ENCODE data around the gene SCAF1.
"Not testable (repeated sequence)": the region's sequence is repeated elsewhere in the genome, so short reads cannot be mapped to it uniquely, and the experiment has no call there.

Gene SCAF1

DNA sequence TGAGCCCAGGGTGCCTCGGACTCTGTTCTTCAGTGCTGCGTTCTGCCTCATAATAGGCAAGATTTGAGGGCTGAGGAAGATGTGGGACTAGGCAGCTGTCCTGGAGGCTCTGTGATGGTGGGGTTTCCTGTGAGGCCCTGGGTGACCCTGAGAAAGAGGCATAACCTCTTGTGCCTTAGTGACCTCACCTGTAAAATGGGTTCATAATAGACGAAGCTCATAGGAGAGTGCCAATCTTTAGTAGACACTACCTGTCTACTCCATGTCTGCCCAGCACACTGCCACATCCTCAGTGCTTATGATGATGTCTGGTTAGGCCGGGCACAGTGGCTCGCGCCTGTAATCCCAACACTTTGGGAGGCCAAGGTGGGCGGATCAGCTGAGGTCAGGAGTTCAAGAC is 25.5 kb upstream of the SCAF1 start:
- DNase-seq (ENCODE audit: low spot score): no peak

DNA sequence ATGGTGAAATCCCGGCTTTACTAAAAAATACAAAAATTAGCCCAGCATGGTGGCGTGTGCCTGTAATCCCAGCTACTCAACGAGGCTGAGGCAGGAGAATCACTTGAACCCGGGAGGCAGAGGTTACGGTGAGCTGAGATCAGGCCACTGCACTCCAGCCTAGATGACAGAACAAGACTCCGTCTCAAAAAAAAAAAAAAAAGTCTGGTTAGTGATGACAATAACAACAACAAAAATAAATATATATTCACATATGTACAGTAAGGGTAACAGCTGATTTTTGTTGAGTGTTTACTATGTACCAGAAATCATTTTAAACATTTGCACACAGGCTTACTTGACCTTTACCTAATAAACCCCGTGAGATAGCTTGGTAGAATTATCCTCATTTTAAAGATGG is 25.1 kb upstream of the SCAF1 start:
- no peak for DNase-seq (ENCODE audit: low spot score)

DNA sequence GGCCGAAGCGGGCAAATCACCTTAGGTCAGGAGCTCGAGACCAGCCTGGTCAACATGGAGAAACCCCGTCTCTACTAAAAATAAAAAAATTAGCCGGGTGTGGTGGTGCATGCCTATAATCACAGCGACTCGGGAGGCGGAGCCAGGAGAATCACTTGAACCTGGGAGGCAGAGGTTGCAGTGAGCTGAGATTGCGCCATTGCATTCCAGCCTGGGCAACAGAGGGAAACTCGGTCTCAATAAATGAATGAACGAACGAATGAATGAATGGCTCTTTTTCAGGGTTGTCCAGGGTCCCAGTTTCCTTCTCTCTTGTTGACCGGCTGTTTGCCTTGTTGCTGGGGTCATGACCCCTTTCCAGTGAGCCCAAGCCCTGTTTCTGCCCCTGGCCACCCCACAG is 24.1 kb upstream of the SCAF1 start:
- not testable (repeated sequence) for DNase-seq (ENCODE audit: low spot score)

DNA sequence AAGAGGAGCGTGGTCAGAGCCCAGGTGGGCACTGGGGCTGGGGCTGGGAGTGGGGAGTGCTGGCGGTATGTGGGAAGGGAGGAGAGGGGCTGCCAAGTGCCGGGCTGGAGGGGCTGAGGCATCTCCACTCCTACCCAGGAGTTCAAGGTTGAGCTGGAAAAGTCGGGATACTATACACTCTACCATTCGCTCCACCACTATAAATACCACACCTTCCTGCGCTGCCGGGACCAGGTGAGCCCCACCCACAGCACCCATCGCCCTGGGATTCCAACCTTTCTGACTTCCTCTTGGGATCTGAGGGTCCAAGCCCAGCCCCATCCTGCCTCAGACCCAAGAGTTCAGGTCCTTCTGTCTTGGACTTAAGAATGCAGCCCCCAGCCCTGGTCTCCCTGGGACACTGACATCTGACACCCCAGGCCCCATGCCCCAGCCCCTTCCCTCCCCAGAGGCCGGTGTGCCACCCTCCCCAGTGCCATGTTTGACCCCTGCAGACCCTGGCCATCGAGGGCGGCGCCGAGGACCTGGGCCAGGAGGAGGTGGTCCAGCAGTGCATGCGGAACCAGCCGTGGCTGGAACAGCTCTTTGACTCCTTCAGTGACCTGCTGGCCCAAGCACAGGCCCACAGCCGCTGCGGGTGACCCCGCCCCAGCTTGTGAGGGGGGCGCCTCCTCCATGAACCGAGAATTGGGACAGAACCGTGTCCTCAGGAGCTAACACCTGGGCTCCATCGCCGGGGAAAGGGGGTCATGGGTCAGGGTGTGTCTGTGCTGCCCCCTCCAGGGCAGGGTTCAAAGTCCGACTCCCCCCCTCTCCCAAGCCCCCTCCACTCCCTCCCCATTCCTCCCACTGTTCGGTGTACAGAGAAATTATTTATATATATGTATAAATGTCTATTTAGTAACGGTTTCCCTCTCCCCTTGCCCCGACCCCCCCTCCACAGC is 16.8 kb upstream of the SCAF1 start:
- no peak for DNase-seq (ENCODE audit: low spot score)

DNA sequence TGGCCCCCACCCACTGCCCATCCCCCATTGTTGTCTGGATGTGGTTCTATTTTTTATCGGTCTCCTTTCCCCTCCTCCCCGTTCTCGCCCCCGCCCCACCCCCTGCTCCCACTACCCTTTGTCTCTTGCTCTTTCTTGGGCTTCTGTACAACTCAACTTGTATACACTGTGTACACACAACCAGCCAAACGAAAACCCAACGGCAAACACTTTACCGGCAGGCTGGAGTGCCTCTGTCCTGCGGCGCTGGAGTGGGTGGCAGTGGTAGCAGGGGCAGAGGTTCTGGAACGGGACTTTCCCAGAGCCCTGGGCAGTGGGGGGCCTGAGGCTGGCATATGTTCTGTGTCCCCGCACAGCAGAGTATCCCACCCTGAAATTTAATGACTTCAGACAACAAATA is 15.8 kb upstream of the SCAF1 start:
- no peak for DNase-seq (ENCODE audit: low spot score)

DNA sequence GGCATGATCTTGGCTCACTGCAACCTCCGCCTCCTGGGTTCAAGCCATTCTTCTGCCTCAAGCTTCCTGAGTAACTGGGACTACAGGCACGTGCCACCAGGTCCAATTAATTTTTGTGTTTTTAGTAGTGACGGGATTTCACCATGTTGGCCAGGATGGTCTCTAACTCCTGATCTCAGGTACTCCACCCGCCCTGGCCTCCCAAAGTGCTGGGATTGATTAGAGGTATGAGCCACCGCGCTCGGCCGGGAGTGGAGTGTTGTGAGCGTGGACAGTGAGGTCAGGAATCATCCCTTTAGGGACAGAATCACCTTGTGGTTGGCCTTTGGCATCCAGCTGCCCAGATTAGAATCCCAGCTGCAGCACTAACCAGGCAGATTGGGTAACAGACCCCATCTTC is 12.3 kb upstream of the SCAF1 start:
- DNase-seq (ENCODE audit: low spot score): no peak

DNA sequence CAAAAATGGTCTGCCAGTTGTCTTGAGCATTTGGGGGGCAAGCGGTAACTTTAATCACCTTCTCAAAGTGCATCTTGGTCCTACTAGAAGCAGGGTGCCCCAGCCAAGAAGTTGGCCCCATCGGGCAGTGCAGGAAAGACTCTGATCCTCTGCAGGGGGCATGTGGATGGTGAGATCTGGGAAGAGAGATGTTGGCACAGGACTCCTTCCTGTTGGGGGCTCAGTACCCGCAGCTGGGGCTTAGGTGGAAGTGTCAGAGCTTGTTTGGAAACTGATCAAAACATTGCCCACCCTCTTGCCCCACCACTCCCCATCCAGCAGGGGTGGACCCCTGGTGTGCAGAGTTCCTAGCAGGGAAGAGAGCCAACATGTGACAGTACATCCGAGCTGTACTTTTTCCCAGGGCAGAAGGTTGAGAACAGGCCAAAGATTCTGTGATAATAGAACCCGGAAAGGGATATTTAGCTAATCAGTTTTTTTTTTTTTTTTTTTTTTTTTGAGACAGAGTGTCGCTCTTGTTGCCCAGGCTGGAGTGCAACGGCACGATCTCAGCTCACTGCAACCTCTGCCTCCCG is 10.9 kb upstream of the SCAF1 start:
- no peak for DNase-seq (ENCODE audit: low spot score)

DNA sequence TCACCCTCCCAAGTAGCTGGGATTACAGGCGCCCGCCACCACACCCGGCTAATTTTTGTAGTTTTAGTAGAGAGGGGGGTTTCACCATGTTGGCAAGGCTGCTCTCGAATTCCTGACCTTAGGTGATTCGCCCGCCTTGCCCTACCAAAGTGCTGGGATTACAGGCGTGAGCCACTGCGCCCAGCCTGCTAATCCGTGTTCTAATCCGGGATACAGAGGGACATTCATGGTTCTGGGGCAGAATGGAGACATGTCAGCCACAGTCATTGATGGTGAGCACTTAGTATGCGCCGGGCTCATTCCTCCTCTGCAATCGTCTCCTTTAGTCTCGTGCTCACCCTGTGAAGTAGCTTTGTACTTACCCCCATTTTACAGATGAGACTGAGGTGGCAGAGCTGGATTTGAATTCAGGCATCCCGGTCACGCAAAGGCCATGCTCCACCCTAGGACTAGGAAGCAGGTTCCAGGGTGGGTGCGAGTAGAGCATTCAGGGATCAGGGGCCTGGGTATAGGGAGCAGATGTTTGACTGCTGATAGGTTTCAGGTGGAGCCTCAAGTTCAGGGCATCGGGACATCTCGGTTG is 10.3 kb upstream of the SCAF1 start:
- no peak for DNase-seq (ENCODE audit: low spot score)

DNA sequence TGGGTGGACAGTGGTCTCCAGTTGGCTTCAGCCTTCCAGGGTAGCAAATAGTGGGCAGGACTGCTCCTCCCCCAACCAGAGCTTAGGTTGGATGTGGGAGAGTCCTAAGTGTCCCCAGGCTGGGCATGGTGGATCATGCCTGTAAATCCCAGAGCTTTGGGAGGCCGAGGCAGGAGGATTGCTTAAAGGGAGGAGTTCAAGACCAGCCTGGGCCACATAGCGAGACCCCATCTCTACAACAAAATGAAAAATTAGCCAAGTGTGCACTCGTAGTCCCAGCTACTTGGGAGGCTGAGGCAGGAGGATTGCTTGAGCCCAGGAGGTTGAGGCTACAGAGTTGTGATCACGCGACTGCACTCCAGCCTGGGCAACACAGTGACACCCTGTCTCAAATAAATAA is 9.4 kb upstream of the SCAF1 start:
- DNase-seq (ENCODE audit: low spot score): no peak

DNA sequence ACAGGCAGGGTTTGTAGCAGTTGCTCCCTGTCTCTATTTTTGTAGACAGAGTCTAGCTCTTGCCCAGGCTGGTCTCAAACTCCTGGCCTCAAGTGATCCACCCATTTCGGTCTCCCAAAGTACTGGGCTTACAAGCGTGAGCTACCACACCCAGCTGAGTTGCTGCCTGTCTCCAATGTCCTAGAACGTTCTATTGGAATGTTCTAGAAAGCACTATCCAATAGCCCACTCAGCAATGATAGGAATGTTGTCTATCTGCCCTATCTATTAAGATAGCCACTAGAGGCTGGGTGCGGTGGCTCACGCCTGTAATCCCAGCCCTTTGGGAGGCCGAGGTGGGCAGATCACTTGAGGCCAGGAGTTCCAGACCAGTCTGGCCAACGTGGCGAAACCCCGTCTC is 8.7 kb upstream of the SCAF1 start:
- not testable (repeated sequence) for DNase-seq (ENCODE audit: low spot score)

DNA sequence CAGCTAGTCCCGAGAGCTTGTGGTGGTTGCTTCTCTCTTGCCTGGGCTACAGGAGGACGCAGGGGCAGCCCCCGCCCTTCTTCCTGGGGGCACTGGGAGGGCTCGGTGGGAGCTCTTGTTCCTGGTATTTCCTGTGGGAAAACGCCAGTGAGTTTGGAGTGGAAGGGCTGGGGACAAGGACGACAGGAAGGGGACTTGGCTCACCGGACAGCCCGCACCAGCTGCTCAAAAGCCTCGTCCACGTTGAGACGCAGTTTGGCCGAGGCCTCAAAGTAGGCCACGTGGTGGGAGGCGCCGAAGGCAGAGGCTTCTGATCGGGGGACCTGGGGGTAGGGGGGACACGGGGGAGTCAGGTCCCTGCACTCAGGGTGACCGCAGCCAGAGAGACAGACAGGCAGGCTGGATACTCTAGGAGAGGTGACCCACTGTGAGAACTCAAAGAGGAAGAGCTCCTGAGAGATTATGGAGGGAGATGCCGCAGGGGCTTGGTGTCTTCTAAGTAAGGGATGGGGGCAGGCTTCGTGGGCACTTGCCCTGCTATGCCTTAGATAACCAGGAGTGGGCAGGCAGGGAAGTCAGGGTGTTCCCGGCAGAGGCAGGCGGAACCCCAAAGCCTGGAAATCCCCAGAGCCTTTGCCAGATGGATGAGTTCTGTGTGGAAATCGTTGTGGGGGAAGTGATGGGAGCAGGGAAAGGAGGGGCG is 6.3 kb upstream of the SCAF1 start:
- DNase-seq (ENCODE audit: low spot score): no peak

DNA sequence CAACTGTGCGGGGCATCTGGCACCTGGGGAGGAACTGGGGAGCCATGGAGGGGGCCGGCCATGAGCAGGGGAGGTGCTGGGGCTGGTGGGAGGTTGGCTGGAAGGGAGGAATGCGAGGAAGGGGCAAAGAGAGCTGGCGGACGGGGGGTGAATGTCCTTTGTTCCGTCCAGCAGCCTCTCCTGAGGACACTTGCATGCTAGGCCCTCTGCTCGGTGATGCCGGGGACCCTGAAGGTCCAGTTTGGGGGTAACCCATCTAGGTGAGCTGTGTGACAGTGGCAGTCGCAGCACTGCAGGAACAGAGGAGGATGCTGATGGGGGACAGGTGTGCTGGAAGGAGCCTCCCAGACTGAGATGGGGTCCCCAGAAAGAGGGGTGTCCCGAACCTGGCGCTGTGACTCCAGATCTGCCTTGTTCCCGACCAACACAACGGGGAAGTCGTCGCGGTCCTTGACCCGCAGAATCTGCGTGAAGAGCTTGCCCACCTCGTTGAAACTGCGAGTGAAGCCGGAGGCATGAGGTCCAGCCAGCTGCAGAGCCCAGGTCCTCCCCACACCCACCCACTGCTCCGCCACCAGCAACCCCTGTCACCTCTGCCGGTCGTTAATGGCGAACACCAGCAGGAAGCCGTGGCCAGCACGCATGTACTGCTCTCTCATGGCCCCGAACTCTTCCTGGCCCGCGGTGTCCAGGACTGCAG is 5.6 kb upstream of the SCAF1 start:
- no peak for DNase-seq (ENCODE audit: low spot score)

DNA sequence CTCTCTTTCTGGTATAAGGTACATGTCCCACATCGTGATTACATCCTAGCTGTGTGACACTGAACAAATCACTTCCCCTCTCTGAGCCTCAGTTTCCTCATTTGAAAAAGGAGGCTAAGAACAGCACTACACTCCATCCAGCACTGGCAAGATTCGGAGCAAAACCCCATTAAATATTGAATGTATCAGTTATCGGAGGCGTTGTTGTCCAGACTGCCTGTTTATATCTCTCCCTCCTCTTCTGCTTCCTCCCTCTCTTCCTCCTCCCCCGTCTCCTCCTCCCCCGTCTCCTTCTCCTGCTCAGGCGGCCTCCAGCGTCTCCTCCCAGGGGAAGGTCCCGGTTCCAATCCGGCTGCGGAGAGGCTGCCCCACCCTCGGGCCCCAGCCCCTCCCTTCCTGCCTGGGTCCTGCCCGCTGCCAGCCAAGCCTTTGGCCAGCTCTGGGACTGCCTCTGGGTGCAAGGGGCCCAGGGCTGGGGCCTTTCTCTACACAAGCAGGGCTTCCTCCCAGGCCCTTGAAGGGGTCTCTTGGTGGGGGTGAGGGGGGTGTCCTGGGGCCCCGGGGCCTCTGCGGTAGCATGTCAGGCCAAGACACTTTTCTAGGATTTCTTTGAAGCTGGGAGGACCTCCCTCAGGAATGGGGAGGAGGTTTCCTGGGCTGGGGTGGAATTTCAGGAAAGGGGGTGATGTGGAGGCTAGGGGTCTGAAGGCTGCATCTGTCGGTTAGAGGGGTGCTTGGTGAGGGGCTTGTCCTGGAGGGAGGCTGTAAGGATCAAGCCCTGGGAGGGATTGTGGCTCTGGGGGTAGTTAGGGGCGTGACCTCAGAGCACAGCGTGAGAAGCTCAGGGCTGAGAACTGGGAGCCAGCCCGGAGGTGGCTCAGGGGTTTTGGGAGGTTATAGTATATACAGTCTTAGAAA is 3.9 kb upstream of the SCAF1 start:
- DNase-seq (ENCODE audit: low spot score): peak; percentile 8

DNA sequence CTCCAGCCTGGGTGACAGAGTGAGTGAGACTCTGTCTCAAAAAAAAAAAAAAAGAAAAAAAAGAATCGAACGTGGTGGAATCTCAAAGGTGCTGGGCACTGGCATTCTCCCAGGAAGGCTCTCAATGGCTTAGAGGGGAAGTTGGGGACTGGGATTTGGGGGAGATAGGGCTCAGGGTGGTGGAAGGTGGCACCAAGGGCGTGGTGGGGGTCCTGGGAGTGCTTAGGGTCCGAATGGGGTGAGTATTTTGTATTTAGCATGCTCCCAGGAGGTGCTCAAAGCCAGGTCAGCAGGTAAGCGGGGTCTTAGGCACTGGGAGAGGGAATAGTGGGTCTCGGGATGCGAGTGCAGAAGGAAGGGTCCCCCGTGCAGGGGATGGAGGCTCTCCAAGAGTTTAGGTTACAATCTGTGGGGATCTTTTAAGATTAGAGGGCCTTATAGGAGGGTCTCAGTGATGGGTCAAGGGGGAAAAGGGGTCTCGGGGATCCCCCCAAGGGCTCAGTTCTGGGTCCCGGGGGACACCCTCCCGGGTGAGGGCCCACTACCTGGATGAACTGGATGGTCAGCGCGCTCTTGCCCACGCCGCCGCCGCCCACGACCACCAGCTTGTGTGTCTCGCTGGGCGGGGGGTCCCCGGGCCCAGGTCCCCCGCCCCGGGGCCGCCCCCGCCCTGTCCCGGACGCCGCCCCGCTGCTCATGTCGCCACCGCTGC is 2.5 kb upstream of the SCAF1 start:
- no peak for DNase-seq (ENCODE audit: low spot score)

DNA sequence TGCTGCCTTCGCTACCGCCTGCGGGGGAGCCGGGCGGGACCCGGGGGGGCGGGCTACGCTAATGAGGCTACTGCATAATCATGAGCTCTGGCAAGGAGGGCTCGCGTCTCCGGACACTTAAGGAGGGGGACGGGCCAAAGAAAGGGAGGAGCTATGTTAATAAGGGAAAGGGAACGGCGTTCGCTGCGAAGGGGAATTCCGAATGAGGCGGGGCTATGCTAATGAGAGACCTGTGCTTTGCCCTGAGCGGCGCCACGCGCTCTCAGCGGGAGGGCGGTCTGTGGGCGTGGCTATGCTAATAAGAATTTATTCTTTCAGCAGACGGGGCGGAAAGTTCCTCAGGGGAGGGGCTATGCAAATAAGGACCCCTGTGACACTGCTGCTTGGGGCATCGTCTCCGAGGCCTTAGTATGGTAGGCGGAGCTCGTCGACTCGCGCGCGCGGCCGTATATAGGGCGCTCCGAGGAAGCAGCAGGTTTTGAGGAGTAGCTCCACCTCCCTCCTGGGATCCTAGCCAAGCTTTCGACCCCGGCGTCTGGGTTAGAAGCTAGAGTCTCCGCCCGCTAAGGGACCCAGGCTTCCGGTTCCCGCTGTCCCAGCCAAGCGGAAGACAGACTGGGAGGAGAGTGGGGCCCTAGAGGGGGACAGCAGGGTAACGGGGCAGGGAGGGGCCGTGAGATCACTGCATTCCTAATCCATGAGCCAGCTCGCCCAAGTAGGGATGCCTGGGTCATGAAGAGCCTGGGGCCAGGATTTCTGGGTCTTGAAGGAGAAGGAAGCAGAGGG is 1.7 kb upstream of the SCAF1 start, which contains the start of gene RRAS:
TSS of gene RRAS (minus strand) at position 31 of the 786 bp plus-strand sequence. CDS start 45 bp downstream, outside the sequence.
- DNase-seq (ENCODE audit: low spot score): peak; percentile 100

DNA sequence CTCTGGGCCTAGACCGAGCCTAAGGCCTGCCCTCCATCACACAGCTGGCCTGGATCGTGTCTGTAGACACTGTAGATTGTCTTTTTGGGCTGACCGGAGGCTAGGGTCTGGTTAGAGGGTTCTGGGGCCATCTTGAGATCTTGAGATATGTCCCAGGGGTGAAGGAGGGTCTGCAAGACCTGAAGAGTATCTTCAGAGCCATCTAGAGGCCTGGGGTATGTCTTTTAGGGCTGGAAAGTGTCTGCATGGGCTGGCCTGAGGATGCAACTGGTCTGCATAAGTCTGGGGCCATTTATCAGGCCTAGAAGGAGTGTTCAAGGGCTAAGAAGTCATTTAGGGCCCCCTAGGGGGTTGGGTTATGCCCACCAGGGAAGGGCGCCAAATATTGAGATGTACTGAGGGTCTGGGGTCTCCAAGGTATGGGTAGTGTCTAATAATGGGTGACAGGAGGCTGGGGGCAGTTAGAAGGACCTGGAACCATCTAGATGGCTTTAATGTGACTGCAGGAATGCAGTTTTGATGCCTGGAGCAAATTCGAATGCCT is 555 bp downstream of the SCAF1 start:
- no peak for DNase-seq (ENCODE audit: low spot score)

DNA sequence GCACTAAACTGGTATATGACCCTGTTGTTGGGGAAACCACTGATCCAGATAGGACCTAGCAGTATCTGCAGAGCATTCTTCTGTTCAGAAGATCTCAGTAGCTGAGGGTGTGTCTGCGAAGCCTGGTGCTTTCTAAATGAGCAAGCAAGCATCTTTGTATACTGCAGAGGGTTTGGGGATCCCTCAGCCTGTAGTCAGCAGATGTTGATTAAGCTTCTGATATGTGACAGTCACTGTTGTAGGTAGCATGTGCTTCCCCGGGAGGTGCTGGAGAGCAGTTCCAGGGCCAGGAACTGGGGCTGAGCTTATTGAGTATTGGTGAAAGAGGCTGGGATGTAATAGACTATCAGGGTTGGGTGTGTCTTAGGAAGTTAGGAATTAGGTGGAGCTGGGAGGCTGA is 1.5 kb downstream of the SCAF1 start:
- peak; percentile 30 for DNase-seq (ENCODE audit: low spot score)

DNA sequence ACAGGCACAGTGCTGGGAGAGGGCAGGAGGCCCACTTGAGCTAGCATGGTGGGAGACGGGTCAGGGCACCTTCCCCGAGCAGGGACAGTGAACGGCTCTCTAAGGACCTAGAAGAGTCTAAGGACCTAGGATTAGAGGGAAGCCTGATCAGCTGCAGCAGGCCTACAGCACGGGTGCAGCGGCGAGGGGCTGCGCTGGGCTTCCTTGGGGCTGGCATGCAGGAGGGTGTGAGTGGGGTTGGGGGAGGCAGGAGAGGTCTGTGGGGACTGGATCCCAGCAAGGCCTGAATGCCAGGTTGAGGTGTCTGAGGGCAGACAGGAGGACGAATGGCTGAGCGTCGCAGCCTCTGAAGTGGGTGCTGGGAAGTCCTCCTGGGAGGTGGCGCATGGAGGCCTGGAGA is 3.6 kb downstream of the SCAF1 start:
- DNase-seq (ENCODE audit: low spot score): no peak

DNA sequence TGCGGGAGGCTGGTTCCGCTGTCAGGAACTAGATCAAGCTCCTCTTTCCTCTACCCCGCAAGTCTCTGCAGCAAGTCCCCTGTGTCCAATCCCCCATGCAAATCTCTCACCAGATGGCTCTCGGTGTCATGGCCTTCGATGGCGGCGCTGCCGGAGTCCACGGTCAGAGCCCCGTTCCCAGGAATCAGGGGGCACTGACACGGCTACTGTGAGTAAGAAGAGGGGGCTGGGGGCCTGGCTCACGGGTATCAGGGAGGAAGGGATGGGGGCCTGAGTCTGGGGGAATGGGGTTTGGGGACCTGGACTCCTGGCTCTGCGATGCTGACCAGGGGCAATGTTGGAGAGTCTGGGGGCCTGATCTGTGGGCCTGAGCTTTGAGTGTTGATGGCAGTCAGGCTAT is 4.0 kb downstream of the SCAF1 start:
- DNase-seq (ENCODE audit: low spot score): no peak
